IMR-90 (cell line): ENCODE results near the gene DSTYK. TPM values are rescaled to one million over a fixed set of nuclear protein-coding genes. Genes with fewer than 3 reads are reported as not detected.
A peak's percentile ranks its signal among the peaks of the same experiment; 100 is the strongest.

Experiments used
- ATAC-seq: fragments of 200-7000 bp; cut with Tn5 transposase; 2 replicates; pipeline ENCODE4 v1.9.1; 2020; ENCODE audit warnings: low read depth, mild to moderate bottlenecking, moderate library complexity
- BruUV-seq: library from RNA; stranded (reverse); fragments of 400-500 nt; replicated peaks from 2 replicates; lab custom pipeline; 2021; lab: Mats Ljungman, UMichigan
- CTCF ChIA-PET: fragments of 300-600 bp; formaldehyde crosslinking; extraction: SDS; loops from one replicate; lab custom pipeline; 2021; ENCODE audit warnings: antibody characterized with exemption; lab: Yijun Ruan, JAX
- POLR2A ChIA-PET: fragments of 300-600 bp; sonication (Branson Sonifier 250); formaldehyde crosslinking; loops from one replicate; lab custom pipeline; 2022; ENCODE audit warnings: antibody characterized with exemption; ENCODE audit not compliant: unreplicated experiment; lab: Charles Lee
- DNase-seq: peaks from one replicate; pipeline ENCODE4 v3.0.0; 2013
- H2AFZ ChIP-seq: replicated peaks from 2 replicates; pipeline ENCODE3; 2013; ENCODE audit warnings: low read length, mild to moderate bottlenecking; ENCODE audit not compliant: poor library complexity
- H2AK5ac ChIP-seq: 2 replicates; pipeline ENCODE4 v1.6.1; 2013; ENCODE audit warnings: low read depth, low read length, inconsistent platforms
- H2AK9ac ChIP-seq: replicated peaks from 2 replicates; pipeline ENCODE3; 2013; ENCODE audit warnings: mild to moderate bottlenecking, low read depth, low read length, moderate library complexity; ENCODE audit not compliant: poor library complexity
- H2BK120ac ChIP-seq: 2 replicates; pipeline ENCODE4 v1.6.1; 2013; ENCODE audit warnings: low read depth, low read length, inconsistent platforms
- H2BK15ac ChIP-seq: 3 replicates; pipeline ENCODE4 v1.6.1; 2013; ENCODE audit warnings: low read depth, low read length, inconsistent platforms
- H2BK20ac ChIP-seq: 2 replicates; pipeline ENCODE4 v1.6.1; 2013; ENCODE audit warnings: low read depth, mild to moderate bottlenecking, inconsistent platforms, low read length, moderate library complexity
- H2BK5ac ChIP-seq: 2 replicates; pipeline ENCODE4 v1.6.1; 2013; ENCODE audit warnings: mild to moderate bottlenecking, low read depth, low read length, inconsistent platforms; ENCODE audit not compliant: poor library complexity, severe bottlenecking
- H3K14ac ChIP-seq: replicated peaks from 2 replicates; pipeline ENCODE4 v1.6.1; 2013; ENCODE audit warnings: low read depth, low read length, inconsistent platforms
- H3K18ac ChIP-seq: 2 replicates; pipeline ENCODE4 v1.6.1; 2013; ENCODE audit warnings: low read depth, low read length, control low read depth
- H3K23ac ChIP-seq: 2 replicates; pipeline ENCODE4 v1.6.1; 2013; ENCODE audit warnings: low read depth, low read length, inconsistent platforms
- H3K27ac ChIP-seq: 2 replicates; pipeline ENCODE4 v1.5.1; 2013; ENCODE audit warnings: mild to moderate bottlenecking, control low read depth, low read length; ENCODE audit not compliant: insufficient read depth
- H3K27me3 ChIP-seq: 2 replicates; pipeline ENCODE4 v1.6.1; 2013; ENCODE audit warnings: low read length; ENCODE audit not compliant: control insufficient read depth, insufficient read depth
- H3K36me3 ChIP-seq: 2 replicates; pipeline ENCODE4 v1.6.1; 2013; ENCODE audit warnings: low read length, mixed read lengths; ENCODE audit not compliant: control insufficient read depth, insufficient read depth
- H3K4ac ChIP-seq: 2 replicates; pipeline ENCODE4 v1.6.1; 2013; ENCODE audit warnings: low read depth, low read length, inconsistent platforms
- H3K4me1 ChIP-seq: 2 replicates; pipeline ENCODE4 v1.6.1; 2013; ENCODE audit warnings: low read length, mixed read lengths; ENCODE audit not compliant: control insufficient read depth, insufficient read depth
- H3K4me2 ChIP-seq: 2 replicates; pipeline ENCODE4 v1.6.1; 2013; ENCODE audit warnings: low read depth, mild to moderate bottlenecking, control low read depth, low read length, moderate library complexity
- H3K4me3 ChIP-seq: 2 replicates; pipeline ENCODE4 v1.5.1; 2013; ENCODE audit warnings: low read depth, mild to moderate bottlenecking, control low read depth, low read length, moderate library complexity; ENCODE audit not compliant: insufficient read depth
- H3K56ac ChIP-seq: 2 replicates; pipeline ENCODE4 v1.6.1; 2013; ENCODE audit warnings: low read length, inconsistent platforms; ENCODE audit not compliant: insufficient read depth; ENCODE audit errors: extremely low read depth
- H3K79me1 ChIP-seq, 2 experiments: 2 replicates each; pipeline ENCODE4 v1.6.1; 2013; ENCODE audit warnings: low read length in 2 of 2, inconsistent platforms in 1 of 2, low read depth in 1 of 2
- H3K9ac ChIP-seq: 2 replicates; pipeline ENCODE4 v1.6.1; 2013; ENCODE audit warnings: low read depth, low read length, control low read depth
- H3K9me1 ChIP-seq: 2 replicates; pipeline ENCODE4 v1.6.1; 2013; ENCODE audit warnings: low read length, inconsistent platforms; ENCODE audit not compliant: insufficient read depth
- H3K9me3 ChIP-seq: 2 replicates; pipeline ENCODE4 v1.6.1; 2013; ENCODE audit warnings: low read length; ENCODE audit not compliant: control insufficient read depth, insufficient read depth
- H4K20me1 ChIP-seq: 2 replicates; pipeline ENCODE4 v1.6.1; 2013; ENCODE audit warnings: low read length, inconsistent platforms; ENCODE audit not compliant: insufficient read depth
- H4K5ac ChIP-seq: 2 replicates; pipeline ENCODE4 v1.6.1; 2013; ENCODE audit warnings: mild to moderate bottlenecking, low read depth, low read length, control low read depth
- H4K8ac ChIP-seq, 2 experiments: 2 replicates each; pipeline ENCODE4 v1.6.1; 2013; ENCODE audit warnings: low read depth in 2 of 2, low read length in 2 of 2, control low read depth in 1 of 2, inconsistent platforms in 1 of 2
- H4K91ac ChIP-seq: 2 replicates; pipeline ENCODE4 v1.6.1; 2013; ENCODE audit warnings: low read depth, low read length, inconsistent platforms; ENCODE audit not compliant: insufficient read depth
- CHD1 ChIP-seq: IDR thresholded peaks from 2 replicates; pipeline ENCODE4 v1.6.1; 2012; ENCODE audit warnings: low read depth, low read length, improper control_type of control experiment
- ELK1 ChIP-seq: fragments of 150-350 bp; IDR thresholded peaks from 2 replicates; pipeline ENCODE4 v1.6.1; 2016; ENCODE audit warnings: low read depth, mild to moderate bottlenecking, low read length, moderate library complexity, borderline replicate concordance
- NFE2L2 ChIP-seq: fragments of 150-350 bp; IDR thresholded peaks from 2 replicates; pipeline ENCODE4 v1.6.1; 2016; ENCODE audit warnings: low read depth, mild to moderate bottlenecking, low read length
- POLR2A ChIP-seq: IDR thresholded peaks from 2 replicates; pipeline ENCODE4 v1.6.1; 2012; ENCODE audit warnings: mild to moderate bottlenecking, low read depth, low read length
- RCOR1 ChIP-seq: IDR thresholded peaks from 2 replicates; pipeline ENCODE4 v1.6.1; 2012; ENCODE audit warnings: mild to moderate bottlenecking, low read length, improper control_type of control experiment; ENCODE audit not compliant: insufficient replicate concordance
- SMC3 ChIP-seq: fragments of 150-350 bp; IDR thresholded peaks from 2 replicates; pipeline ENCODE4 v1.6.1; 2016; ENCODE audit warnings: low read depth, mild to moderate bottlenecking, antibody characterized with exemption, low read length, moderate library complexity
- WGBS, 2 experiments: methylation state at CpG; one replicate each; pipeline versions ENCODE4 v1.1.5 to v1.1.7; 2013; ENCODE audit warnings: missing lambda C conversion rate in 2 of 2; ENCODE audit not compliant: insufficient read length in 1 of 2; ENCODE audit errors: extremely low coverage in 2 of 2; 5-methylcytosine and 5-hydroxymethylcytosine counted together
- dilution Hi-C: fragments of 300-500 bp; cut with HindIII; formaldehyde crosslinking; loops from one replicate; pipeline ENCODE4 v1.14.3; 2018; ENCODE audit warnings: low sequenced_read_pairs; ENCODE audit not compliant: unreplicated experiment
- in situ Hi-C: fragments of 300-500 bp; cut with MboI; formaldehyde crosslinking; loops from 3 replicates; pipeline ENCODE4 v1.14.3; 2019; ENCODE audit warnings: low sequenced_read_pairs, inconsistent platforms, mixed read lengths
- intact Hi-C: fragments of 100-400 bp; cut with micrococcal nuclease; formaldehyde crosslinking; loops from 2 replicates; pipeline ENCODE4 v1.10.0; 2022
- polyA plus RNA-seq, 3 experiments: library from polyadenylated mRNA; depleted of rRNA; stranded (reverse); fragments of >200 nt; gene quantifications; 2 replicates each; pipeline ENCODE4 v1.2.3, GENCODE V29; 2012; ENCODE audit warnings: low replicate concordance in 1 of 3
- total RNA-seq: library from RNA; depleted of rRNA; stranded (reverse); fragments of >200 nt; gene quantifications from 2 replicates; pipeline ENCODE4 v1.2.3, GENCODE V29; 2012

DSTYK gene
- total and polyA plus RNA-seq, 2 of the 4 experiments (the other 2 are of a cell fraction): 8.0 to 18.3 TPM

DNA sequence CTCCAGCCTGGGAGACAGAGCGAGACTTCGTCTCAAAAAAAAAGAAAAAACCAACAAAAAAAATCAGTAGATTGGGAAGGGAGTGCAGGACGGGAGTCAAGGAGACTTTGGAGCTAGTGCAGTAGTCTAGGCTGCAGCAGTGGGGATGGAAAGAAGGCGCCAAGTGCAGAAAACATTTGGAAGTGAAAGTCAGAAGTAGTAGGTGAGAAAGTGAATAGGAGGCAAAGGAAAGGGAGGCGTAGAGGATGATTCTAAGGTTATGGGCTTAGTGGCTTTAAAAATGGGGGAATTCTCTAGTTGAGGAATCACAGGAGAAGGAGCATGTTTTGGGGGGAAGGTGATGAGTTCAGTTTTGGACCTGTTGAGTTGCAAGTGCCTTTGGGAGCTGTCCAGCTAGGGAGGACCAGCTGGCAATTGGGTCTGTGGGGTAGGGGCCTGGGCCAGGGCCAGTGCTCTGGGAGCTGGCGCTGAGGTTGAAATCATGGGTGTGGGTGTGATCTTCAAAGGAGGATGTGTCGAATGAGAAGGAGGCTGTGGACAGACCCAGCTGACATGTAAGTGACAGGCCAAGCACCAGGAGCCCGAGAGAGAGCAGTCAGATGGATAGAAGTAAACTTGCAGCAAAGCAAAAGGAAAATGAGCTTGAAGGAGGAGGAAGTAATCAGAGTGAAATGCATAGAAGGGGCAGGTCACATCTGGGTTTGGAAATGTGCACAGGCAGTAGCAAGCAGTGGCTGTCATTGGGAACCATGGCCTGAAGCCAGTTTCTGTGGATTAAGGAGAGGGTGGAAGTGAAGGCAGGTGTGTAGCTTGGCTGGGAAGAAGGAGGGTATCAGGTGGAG lies 32.1 kb upstream of the DSTYK start:
- Histone ChIP-seq H4K8ac (no peak overlapping the region), H3K9ac (no peak overlapping the region), H3K4me1 (peaks cover 22% of the 10 kb centered on the region), H3K9me1 (0 out of 2 replicates have a peak, but pooled peaks cover 4% of the 10 kb centered on the region), H2AFZ (no peak overlapping the region), H4K5ac (no peak overlapping the region), H3K9me3 (no peaks in the 10 kb centered on the region), H2AK9ac (peak overlapping the region; percentile 50), H3K4me2 (no peak overlapping the region), H3K36me3 (0 out of 2 replicates have a peak, but pooled peaks cover 2% of the 10 kb centered on the region), H4K20me1 (no peaks in the 10 kb centered on the region), H3K23ac (0 out of 2 replicates have a peak overlapping the region, but pooled peaks have one; percentile 44), H3K4ac (no peak overlapping the region), H2BK120ac (no peak overlapping the region), H3K4me3 (no peak overlapping the region), H3K56ac (no peak overlapping the region), H3K14ac (no peak overlapping the region), H3K79me1 (peaks cover 0 to 3% of the 10 kb centered on the region in 2 experiments; a peak in 1 of 4 replicates), H3K27ac (no peak overlapping the region), H3K18ac (no peak overlapping the region), H3K27me3 (no peaks in the 10 kb centered on the region), H4K91ac (no peak overlapping the region), H2BK15ac (no peak overlapping the region), H2BK5ac (no peak overlapping the region), H2BK20ac (no peak overlapping the region), H2AK5ac (no peak overlapping the region)
- ATAC-seq (no peak), DNase-seq (no peak)
- WGBS, 2 experiments: 60% methylated on average over 6 of the region's 8 CpGs; no CpG with 5 or more reads in 1 of the 2 experiments
- ChIA-PET CTCF (interaction anchor here (1.1 to 1.6 kb wide), 2 partner anchors 10 to 13 kb away, joined by 3 to 6 read pairs; no protein-coding TSS in a partner anchor), POLR2A (no interaction called here)
- intact Hi-C loops: no loop called here
- dilution Hi-C loops: no loop called here
- no TSS peak for BruUV-seq
- TF ChIP-seq NFE2L2: no peak
- no peak for TF ChIP-seq ELK1
- TF ChIP-seq RCOR1: no peak
- no peak for TF ChIP-seq CHD1
- no peak for TF ChIP-seq POLR2A
- TF ChIP-seq SMC3: no peak
- in situ Hi-C loops: no loop called here
